ENCODE data around the gene ATXN10.

ATXN10 gene

DNA sequence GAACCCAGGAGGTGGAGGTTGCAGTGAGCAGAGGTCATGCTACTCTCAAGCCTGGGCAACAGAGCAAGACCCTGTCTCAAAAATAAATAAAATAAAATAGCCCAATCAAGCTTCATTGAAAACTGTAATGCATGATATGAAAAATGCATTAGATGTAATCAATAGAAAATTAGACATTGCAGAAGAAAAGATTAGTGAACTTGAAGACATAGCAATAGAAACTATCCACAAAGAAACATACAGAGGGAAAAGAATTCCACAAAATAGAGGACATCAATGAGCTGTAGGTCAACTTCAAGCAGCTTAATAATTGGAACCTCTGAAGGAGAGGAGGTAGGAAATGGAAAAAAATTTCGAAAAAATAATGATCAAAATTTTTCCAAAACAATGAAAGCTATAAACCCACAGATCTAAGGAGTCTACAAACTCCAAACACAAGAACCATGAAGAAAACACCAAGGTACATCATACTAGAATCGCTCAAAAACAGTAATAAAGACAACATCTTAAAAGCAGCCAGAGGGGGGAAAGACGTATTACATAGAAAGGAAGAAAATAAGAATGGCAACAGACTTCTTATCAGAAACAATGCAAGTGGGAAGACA is 201.1 kb downstream of the ATXN10 start:
- in situ Hi-C loops (cut with MboI; ENCODE audit: low sequenced_read_pairs): no loop called here

DNA sequence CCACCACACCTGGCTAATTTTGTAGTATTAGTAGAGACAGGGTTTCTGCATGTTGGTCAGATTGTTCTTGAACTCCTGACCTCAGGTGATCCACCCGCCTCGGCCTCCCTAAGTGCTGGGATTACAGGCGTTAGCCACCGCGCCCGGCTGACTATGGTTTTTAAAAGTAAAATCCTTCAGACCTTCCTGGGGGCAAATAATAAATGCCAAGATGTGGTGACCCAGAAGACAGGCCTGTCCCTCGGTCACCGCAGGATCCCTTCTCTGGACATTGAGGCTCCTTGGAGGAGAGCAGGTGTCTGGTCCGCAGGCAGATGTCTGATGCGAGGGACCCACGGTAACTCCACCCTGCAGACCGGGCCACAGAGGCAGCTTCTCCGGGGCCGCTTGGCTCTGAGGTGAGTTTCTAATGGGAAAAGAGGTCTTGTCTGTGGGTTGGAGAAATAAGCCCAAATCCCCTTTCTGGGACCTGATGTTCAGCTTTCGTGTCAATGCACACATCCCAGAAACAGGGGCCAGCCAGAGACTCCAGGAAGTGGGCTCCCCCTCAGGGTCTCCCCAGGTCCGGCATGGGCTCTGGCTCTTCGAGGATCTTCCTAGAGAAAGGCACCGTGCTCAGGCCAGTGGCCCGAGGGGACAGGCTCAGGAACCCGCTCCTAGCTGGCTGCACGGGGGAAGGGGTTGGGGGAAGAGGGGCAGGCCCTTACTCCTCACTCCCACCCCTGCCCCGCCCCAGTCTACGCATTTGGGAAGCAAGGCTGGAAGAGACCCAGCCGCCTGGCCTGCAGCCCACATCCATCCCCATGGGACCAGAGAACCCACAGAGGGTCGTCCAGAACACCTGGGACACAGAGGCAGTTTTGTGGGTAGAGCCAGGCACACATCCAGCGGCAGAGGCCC is 204.8 kb downstream of the ATXN10 start:
- in situ Hi-C loops (cut with MboI; ENCODE audit: low sequenced_read_pairs): no loop called here

DNA sequence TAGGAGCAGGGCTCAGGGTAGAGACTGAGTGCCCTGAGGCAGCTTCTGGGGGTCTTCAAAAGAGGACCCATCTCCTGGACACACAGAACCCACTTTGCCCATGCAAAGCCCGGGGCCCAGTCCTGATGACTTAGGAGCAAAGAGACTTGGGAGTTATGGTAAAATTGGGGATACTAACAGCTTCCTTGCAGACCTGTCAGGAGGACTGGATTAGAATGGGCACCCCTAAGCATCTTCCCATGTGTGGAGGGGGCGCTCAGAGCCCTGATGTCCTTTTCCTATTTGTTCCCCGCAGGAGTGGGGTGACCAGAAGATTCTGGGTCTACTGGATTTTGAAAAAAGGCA is 205.4 kb downstream of the ATXN10 start:
- in situ Hi-C loops (cut with MboI; ENCODE audit: low sequenced_read_pairs): no loop called here

DNA sequence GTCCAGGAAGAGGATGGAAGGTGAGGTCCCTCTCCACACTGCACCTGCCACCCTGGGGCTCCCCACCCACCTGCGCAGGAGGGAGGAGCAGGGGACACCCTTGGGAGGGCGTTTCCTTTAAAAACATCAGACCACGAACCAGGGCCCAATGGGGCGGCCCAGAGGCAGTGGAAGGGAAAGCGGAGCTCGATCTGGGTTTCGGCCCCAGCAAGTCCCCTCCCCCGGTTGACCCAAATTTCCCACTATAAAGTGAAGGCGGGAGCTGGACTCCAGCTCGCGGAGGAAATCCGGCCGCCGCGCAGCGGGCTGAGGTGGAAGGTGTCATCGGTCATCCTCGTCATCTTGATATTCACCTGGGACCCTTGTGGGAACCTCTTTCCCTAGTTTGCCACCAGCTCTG is 206.0 kb downstream of the ATXN10 start:
- in situ Hi-C loops (cut with MboI; ENCODE audit: low sequenced_read_pairs): no loop called here

DNA sequence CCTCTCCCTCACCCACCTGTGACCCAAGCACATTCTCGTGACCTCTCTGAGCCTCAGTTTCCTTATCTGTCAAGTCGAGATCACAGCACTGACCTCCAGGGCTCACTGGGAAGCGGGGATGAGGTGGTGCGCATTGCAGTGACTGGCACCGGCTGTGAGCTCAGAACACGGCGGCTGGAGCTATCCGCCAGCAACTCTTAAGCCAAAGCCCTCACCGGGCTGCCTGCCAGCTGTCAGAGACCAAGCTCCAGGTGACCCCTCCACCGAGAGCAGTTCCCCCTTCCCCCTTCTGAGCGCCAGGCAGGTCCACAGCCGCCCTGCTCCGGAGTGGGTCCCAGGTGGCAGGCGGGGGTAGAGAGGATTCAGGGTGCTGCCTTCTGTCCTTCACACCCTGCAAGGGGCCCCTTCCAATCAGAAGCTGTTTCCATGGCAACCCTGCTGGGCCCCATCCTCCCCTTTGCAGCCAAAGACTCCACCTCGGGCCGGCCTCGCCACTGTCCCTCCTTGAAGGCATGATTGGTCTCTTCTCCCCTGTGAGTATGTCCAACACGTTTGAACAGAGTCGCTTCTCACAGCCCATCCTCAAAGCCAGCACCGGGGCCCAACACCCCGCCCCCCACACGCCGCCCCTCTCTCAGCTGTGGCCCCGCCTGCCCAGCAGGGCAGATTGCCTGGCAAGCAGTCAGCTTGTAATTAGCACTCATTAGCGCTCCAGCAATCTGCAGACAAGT is 206.6 kb downstream of the ATXN10 start:
- in situ Hi-C loops (cut with MboI; ENCODE audit: low sequenced_read_pairs): no loop called here

DNA sequence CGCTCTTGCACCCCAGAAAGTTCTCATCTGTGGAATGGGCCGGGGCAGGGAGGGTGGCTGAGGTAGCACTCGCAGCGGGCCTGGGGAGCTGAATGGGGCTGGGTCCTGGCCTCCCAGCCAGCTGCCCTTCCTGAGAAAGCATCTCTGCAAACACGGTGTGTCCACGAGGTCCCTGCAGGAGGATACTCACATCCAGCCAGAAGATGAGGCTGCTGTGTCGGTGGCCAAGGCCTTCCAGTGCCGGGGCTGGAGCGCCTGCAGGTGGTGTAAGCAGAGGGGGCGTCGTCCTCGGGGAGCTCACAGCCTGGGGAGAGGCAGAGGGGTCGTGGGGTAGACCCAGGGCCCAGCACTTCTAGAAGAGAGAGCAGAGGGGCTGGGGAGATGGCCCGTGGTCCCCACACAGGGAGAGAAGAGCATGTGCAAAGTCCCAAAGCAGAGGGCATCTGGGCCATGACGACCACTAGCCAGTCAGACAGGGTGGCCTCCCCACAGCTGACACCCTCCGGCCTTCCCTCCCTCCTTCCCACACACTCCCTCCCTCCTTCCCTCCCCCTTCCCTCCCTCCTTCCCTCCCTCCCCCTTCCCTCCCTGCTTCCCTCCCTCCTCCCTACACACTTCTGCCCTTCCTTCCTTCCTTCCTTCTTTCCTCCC is 207.4 kb downstream of the ATXN10 start:
- in situ Hi-C loops (cut with MboI; ENCODE audit: low sequenced_read_pairs): no loop called here

DNA sequence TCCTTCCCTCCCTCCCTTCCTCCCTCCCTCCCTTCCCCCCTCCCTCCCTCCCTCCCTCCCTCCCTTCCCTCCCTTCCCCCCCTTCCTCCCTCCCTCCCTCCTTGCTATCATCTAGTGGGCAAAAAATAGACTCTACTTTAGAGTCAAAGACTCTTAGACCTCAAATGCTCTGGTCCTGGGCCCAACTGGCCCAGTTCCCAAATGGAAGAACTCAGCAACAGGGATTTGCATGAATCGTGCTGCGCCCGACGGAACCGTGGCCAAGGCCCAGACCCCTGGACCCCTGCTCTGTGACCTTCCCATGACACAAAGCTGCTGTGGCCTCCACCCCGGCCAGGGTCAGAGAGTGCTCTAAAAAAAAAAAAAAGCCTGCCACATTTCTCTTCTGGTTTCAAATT is 207.9 kb downstream of the ATXN10 start:
- in situ Hi-C loops (cut with MboI; ENCODE audit: low sequenced_read_pairs): no loop called here

DNA sequence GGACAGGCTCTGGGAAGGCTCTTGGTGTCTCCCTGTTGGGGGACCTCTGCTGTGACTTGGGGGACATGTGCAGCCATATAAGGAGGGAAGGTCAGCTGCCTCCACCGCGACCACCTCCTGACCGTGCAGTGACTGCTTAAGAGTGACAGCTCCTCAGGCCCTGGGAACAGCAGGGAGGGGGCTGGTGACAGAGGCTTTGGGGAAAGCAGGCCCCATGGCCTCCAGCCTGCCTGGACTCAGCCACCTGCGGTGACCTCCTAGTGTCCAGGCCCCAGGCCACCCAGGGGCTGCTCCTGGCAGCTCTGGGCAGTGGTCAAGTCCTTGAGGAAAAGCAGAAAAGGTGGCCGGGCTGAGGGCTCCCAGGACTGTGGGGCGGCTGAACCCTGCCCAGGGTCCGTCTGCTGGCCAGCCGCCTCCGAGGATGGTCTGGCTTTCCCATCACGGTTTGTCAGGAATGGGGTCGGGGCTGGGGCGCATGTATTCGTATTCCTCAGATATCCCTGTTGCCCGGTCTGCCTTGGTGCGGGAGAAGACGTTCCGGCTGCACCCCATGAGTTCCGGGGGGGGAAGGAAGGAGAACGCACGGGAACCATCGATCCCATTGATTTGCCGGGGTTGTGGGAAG is 208.6 kb downstream of the ATXN10 start:
- in situ Hi-C loops (cut with MboI; ENCODE audit: low sequenced_read_pairs): no loop called here

DNA sequence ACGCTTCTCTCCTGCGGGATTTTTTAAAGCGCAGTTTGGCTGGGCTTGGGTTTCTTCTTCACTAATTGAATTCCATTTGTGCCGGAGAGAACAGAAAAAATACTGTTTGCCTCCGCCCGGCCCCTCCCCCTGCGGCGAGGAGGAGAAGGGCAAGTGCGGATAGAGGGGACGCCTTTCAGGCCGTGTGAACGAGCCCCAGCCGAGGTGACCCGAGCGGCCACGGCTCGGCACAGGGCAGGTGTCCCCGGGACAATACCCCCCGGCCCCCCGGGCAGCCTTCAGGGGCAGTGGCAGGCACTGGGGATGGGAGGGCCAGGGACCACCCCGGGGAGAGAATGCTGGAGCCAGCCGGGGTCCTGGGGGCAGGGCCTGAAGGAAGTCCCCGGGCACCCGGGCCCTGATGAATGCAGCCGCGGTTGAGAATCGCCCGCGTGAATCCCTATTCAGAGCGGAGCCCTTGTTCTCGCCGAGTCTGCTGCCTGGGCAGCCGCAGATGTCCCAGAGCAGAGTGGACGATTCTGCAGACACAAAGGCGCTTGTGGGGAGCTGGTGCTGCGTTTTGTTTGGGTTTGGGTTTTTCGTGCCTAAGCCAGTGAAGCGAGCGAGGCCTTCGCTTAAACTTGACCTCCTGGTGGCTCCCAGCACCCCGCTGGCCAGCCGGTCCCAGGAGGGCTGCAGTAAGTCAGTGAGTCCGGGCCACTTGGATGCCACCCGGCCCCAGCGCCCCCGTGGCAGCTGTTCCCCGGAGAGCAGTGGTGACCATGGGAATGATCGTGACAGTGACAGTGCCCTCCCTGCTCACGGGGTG is 209.3 kb downstream of the ATXN10 start:
- in situ Hi-C loops (cut with MboI; ENCODE audit: low sequenced_read_pairs): no loop called here

DNA sequence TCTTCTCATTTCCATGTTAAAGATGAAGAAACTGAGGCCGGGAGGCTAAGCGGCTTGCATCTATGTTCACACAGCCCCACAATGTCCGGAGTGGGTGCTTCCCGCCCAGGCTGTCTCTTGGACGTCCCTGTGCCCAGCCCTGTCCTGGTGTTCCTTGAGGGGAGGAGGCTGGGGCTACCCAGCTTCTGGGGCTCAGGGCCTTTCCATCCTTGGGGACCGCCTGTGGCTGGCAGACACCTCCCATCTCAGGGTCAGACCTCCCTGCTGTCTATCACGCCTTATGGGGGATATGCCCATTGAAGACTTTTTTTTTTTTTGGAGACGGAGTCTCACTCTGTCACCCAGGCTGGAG is 209.9 kb downstream of the ATXN10 start:
- in situ Hi-C loops (cut with MboI; ENCODE audit: low sequenced_read_pairs): no loop called here

DNA sequence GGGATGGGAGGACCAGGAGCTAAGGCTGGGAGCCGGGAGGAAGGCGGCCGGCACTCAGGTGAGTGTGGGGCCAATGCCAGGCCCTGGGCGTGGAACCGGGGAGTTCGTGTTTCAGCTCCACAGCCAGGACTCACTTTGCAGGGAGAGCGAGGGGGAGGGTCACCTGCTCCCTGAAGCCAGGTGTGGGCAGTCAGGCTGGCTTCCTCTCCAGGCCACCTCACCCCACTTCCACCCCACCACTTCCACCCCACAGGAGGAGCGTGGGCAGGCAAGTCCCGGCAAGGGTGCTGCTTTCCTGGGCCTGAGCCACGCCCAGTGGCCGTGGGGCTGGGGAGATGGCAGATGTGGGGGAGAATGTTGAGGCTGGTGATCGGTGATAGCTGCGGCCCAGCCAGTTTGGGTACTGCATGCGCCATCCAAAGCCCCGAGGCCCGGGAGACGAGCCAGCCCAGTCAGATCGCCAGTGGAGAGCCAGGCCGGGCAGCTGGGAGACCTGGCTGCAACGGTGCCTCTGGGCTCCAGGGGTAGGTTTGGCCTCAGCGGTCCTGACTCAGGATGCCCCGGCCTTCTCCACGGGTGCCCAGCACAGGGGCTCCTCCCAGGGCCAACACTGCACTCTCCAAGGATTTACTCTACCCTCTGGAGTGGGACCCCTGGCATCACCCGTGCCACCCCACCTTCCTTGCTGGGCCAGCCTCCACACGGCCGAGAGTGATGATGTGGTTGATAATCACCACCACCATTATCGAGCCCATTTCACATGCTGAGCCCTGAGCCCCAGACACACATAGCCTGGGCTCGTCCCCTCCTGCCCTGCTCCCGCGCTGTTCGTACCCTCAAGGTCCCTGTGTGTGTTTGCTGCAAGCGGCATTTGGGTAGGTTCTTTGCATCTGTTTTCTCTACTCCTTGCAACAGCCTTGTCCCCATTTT is 211.5 kb downstream of the ATXN10 start:
- in situ Hi-C loops (cut with MboI; ENCODE audit: low sequenced_read_pairs): no loop called here

DNA sequence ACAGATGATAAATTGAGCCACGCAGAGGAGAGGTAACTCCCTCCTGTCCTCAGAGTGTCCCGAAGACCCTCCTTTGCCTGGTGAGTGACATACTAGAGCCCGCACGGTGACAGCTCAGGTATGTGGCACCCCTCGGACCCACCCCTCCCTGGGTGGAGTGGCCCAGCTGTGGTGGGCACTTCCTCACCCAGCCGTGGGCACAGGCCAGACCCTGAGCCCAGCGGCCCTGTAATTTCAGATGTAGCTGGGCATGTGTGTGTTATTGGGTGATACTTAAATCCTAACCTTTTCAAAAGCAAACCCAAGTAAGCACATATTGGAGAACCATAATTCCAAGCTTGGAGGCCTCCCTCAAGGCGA is 212.2 kb downstream of the ATXN10 start:
- in situ Hi-C loops (cut with MboI; ENCODE audit: low sequenced_read_pairs): no loop called here

DNA sequence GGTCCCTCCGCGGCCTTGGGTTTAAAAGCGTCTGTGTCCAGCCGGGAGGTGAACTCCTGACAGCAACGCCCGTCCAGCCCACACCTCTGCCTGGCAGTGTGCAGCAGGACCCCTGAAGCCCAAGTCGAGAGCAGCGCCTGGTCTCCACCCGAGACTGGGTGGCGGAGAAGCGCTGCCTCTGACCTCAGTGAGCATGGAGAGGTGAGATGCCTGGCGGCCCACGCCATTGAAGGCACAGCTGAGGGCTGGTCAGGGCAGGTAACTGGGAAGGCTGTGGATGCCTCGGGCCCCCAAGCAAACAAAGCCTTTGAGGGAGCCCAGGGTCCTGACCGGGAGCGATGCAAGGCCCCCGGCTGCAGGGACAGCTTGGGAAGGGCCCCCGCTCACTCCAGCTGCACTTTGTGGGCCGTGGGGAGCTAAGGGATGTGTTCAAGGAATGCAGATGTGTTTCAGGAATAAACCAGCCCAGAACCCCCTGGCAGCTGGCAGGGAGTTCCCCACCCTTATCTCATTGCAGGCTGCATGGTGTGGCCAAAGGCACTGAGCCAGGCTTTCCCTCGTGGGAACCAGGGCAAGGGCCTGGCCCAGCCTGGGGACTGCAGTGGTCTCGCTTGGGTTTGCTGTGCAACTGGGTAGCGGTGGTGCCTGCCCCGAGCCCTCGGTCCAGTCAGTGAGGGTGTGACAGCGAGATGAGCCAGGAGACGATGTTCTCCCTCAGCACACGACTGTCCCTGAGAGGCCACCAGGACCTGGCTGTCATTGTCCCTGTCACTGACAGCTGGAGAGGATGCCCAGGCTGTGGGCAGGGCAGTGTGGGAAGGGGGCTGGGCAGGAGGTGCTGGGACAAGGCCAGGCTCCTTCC is 212.8 kb downstream of the ATXN10 start:
- in situ Hi-C loops (cut with MboI; ENCODE audit: low sequenced_read_pairs): no loop called here

DNA sequence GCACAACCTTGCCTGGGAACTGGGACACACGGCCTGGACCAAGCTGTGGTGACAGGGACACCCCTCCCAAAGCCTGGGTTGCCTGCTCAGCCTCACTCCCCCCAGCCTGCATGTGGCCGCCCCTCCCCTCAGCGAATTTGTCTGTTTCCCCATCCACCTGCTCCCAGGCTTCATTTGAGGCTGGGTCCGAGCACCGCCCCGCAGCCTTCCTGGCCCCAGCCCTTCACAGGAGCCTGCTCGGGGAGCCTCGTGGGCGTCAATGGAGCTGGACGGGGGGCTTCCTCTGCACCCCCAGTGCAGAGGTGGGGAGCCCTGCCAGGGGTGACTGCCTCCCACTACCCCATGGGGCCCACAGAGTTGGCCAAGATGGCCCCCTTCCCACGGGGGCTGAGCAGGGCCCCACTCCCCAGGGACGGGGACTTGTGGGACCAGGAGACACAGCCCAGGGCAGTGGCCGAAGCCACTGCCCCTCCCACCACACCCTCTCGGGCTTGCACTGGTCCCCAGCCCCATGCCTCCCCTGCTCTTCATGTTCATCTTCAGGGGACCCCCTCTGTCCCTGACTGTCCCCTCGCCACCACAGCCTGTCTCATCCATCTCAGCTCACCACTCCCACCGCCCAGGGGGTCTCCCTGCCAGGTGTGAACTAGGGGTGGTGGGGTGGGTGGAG is 213.7 kb downstream of the ATXN10 start:
- in situ Hi-C loops (cut with MboI; ENCODE audit: low sequenced_read_pairs): no loop called here

DNA sequence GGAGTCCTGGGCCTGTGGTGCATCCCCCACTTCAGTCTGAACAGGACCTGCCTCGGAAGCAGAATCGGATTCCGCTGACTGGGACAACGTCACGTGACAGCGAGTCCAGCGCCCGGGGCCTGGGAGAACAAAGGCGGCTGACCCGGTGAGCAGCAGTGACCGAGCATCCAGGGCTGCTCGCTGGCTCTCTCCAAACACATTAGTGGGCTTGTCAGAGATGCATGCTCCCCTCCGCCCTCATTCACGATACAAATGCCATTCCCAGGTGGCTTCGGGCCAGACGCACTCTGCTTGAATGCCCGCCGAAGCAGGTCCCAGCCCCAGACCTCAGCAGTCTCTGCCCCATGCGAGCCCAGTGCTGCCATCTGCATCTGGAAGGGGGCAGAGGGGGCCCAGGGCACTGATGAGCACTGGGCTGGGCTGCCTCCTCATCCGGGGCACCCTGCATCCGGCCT is 214.3 kb downstream of the ATXN10 start:
- in situ Hi-C loops (cut with MboI; ENCODE audit: low sequenced_read_pairs): no loop called here

DNA sequence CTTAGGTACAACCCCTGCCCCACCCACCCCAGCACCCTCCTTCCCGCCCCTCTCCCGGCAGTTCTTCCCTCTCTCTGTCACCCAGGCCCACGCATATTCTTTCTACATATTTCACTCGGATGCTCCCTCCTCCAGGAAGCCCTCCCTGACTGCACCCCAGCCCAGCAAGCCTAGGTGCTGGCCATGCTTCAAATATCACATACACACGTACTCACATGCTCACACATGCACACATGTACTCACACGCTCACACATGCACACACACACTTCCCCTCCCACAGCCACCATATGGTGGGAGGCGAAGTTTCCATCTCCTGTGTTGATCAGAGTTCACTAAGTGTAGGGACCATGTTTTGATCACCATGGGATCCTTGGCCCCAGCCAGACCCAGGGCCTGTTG is 214.9 kb downstream of the ATXN10 start:
- in situ Hi-C loops (cut with MboI; ENCODE audit: low sequenced_read_pairs): no loop called here

DNA sequence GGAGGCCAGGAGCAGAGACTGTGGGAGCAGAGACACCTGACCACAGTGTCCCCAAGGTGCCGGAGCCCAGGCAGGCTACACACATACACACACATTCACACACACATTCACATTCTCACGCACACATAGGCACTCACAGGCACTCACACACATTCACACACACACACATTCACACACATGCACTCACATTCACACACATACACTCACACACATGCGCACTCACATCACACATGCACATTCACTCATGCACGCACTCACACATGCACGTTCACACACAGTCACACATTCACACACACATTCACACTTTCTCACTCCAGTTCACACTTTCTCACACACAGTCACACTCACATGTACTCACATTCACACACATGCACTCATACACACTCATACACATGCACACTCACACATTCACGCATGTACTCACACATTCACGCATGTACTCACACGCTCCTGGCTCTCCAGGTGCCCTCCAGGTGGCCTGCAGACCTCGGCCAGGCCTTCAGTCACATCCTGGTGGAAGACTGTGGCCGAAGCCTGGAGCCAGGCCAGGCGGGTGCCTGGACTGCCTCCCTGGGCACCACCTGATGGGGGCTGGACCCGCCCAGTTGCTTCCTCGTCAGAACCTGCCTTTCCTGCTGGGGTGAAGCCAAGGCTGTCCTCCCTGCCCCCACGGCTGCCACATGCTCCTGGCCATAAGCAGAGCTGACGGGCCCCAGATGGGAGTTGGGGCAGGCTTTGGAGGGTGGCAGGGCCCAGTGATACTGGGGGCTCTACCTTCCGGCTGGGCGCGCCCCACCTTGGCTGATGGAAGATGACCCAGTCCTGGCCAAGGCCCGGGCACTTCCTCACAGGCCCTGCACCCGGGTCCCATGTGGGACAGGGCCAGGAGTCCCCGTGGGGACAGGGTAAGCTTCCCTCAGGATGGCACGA is 215.8 kb downstream of the ATXN10 start:
- in situ Hi-C loops (cut with MboI; ENCODE audit: low sequenced_read_pairs): no loop called here
